Spleen (tissue), 11 donors: ENCODE measurements around the gene PRR3. TPM values are rescaled to one million over a fixed set of nuclear protein-coding genes. Genes with fewer than 3 reads are reported as not detected.

ENCODE experiments used
- DNase-seq: peaks from one replicate; pipeline ENCODE4 v3.0.0-alpha.2; 2020
- H3K27ac ChIP-seq, 8 donors: fragments of 200-600 bp; sonication (generic) in 7 of 8; 1 replicate in 4 of 8; 2 replicates in 4 of 8; pipeline versions ENCODE4 v1.5.0 to v1.8.0; 2016 to 2021; ENCODE audit warnings: inconsistent platforms in 4 of 8, mild to moderate bottlenecking in 4 of 8, moderate library complexity in 1 of 8
- H3K27me3 ChIP-seq, 7 donors: fragments of 200-600 bp; sonication (generic) in 6 of 7; replicated peaks in 1 of 7; 1 replicate in 4 of 7; 2 replicates in 3 of 7; pipeline versions ENCODE4 v1.5.0 to v1.8.0; 2016 to 2021; ENCODE audit warnings: inconsistent platforms in 3 of 7, mild to moderate bottlenecking in 1 of 7
- H3K36me3 ChIP-seq, 6 donors: fragments of 200-600 bp; sonication (generic) in 5 of 6; 1 replicate in 4 of 6; 2 replicates in 2 of 6; pipeline versions ENCODE4 v1.5.0 to v1.8.0; 2016 to 2021; ENCODE audit warnings: inconsistent platforms in 2 of 6
- H3K4me1 ChIP-seq, 6 donors: fragments of 200-600 bp; sonication (generic) in 5 of 6; 1 replicate in 3 of 6; 2 replicates in 3 of 6; pipeline versions ENCODE4 v1.5.0 to v1.8.0; 2016 to 2021; ENCODE audit warnings: inconsistent platforms in 3 of 6
- H3K4me3 ChIP-seq, 8 donors: fragments of 200-600 bp; sonication (generic) in 7 of 8; 1 replicate in 4 of 8; 2 replicates in 4 of 8; pipeline versions ENCODE4 v1.5.0 to v1.8.0; 2016 to 2021; ENCODE audit warnings: inconsistent platforms in 4 of 8, mild to moderate bottlenecking in 4 of 8, moderate library complexity in 2 of 8
- H3K9me3 ChIP-seq, 8 donors: fragments of 200-600 bp; sonication (generic) in 7 of 8; 1 replicate in 4 of 8; 2 replicates in 4 of 8; pipeline versions ENCODE4 v1.5.0 to v1.8.0; 2016 to 2021; ENCODE audit warnings: inconsistent platforms in 4 of 8
- CTCF ChIP-seq, 11 experiments: fragments of 200-600 bp in 7 of 11; fragments of 450-650 bp in 4 of 11; sonication (generic) in 4 of 11; IDR thresholded peaks in 8 of 11; conservative IDR thresholded peaks in 3 of 11; 1 replicate in 7 of 11; 2 replicates in 4 of 11; pipeline versions ENCODE4 v1.4.0 to v1.8.0; 2016 to 2021; ENCODE audit warnings: antibody characterized with exemption in 11 of 11, inconsistent platforms in 4 of 11, mild to moderate bottlenecking in 1 of 11
- POLR2A ChIP-seq, 3 donors: fragments of 450-650 bp; IDR thresholded peaks; one replicate each; pipeline ENCODE4 v1.5.1; 2017; ENCODE audit warnings: antibody characterized with exemption in 3 of 3, mild to moderate bottlenecking in 1 of 3
- POLR2AphosphoS5 ChIP-seq, 3 donors: sonication (generic); formaldehyde crosslinking; IDR thresholded peaks; one replicate each; pipeline ENCODE4 v1.5.1; 2017; ENCODE audit warnings: antibody characterized with exemption in 3 of 3
- WGBS, 5 donors: extraction: QIAGEN DNeasy Blood & Tissue Kit in 3 of 5; methylation state at CpG; one replicate each; pipeline versions ENCODE4 v1.1.5 to v1.1.7; 2013 to 2018; 5-methylcytosine and 5-hydroxymethylcytosine counted together
- intact Hi-C: fragments of 100-400 bp; cut with DNase I; formaldehyde crosslinking; loops from one replicate; pipeline ENCODE4 v1.15.0; 2023; ENCODE audit warnings: low total_unique reads
- polyA plus RNA-seq, 3 donors: library from polyadenylated mRNA; stranded (reverse); fragments of 200-250 nt; gene quantifications; one replicate each; pipeline ENCODE4 v1.2.1, GENCODE V29; 2013
- total RNA-seq, 7 donors: library from RNA; depleted of rRNA in 3 of 7; stranded (reverse); fragments of >200 nt in 3 of 7; fragmentation: NEBNext Ultra II Directional in 4 of 7; extraction: Animal tissue kit (Norgen Biotek cat#: 25700) in 4 of 7; gene quantifications; one replicate each; pipeline versions ENCODE4 v1.1.0 to v1.2.1, GENCODE V29; 2016 to 2021
- donor health status: healthy with polysubstance abuse.
- donor health status: DM: no; HTN: no; CAD: no; lungs with moderate emphysema.
- donor health status: DM: no; HTN: no; CAD: no.
- donor health status: Bipolar disorder and iron deficiency.
- donor health status: healthy.
- donor health status: DM: no; HTN: no; CAD: no.
- donor health status: DM: yes; HTN: yes; CAD: no.

PRR3 gene
- total and polyA plus RNA-seq, 10 donors, result 8.1 to 19.6 (median 12.9) TPM

- H3K27ac ChIP-seq, result no peak overlapping the region
- no peak for DNase-seq
- intact Hi-C loops, result no loop called here
- no peaks in the 10 kb centered on the region for H3K9me3 ChIP-seq
- peaks cover 12 to 36% (median 24%) of the 10 kb centered on the region in 6 donors for H3K4me1 ChIP-seq
- H3K27me3 ChIP-seq, result no peaks in the 10 kb centered on the region
- no peak overlapping the region for H3K4me3 ChIP-seq
- 94 to 99% (median 96%) methylated on average over 8 of the region's 8 CpGs for WGBS, 5 donors
- peaks cover 8 to 91% (median 65%) of the 10 kb centered on the region in 6 donors for H3K36me3 ChIP-seq
- TF ChIP-seq POLR2AphosphoS5 (IDR thresholded peaks at IDR 0.05) (no peak), CTCF (IDR thresholded peaks at IDR 0.05 in 8 of 11, conservative IDR thresholded peaks at IDR 0.05 in 3 of 11) (no peak), POLR2A (IDR thresholded peaks at IDR 0.05) (no peak)
Observed at GRCh38 chr6:30578051-30578450, 21.0 kb downstream of the PRR3 start.

- WGBS, 5 donors, result 90 to 97% (median 96%) methylated on average over 5 of the region's 5 CpGs
- no peak overlapping the region for H3K27ac ChIP-seq
- no peaks in the 10 kb centered on the region for H3K4me1 ChIP-seq
- H3K9me3 ChIP-seq, result no peaks in the 10 kb centered on the region
- H3K27me3 ChIP-seq, result no peaks in the 10 kb centered on the region
- intact Hi-C loops, result no loop called here
- TF ChIP-seq POLR2A (IDR thresholded peaks at IDR 0.05) (no peak), POLR2AphosphoS5 (IDR thresholded peaks at IDR 0.05) (no peak), CTCF (IDR thresholded peaks at IDR 0.05 in 8 of 11, conservative IDR thresholded peaks at IDR 0.05 in 3 of 11) (no peak)
- no peak overlapping the region for H3K4me3 ChIP-seq
- no peak for DNase-seq
- H3K36me3 ChIP-seq, result peaks cover 6 to 100% (median 98%) of the 10 kb centered on the region in 6 donors
Observed at GRCh38 chr6:30583921-30584320, 26.8 kb downstream of the PRR3 start.

GRCh38 chr6:30589754-30590358 lies 32.8 kb downstream of the PRR3 start:
- H3K4me3 ChIP-seq, result no peak overlapping the region
- peaks cover 0 to 100% (median 84%) of the 10 kb centered on the region in 6 donors for H3K36me3 ChIP-seq
- peak overlapping the region in 1 of 8 donors; percentile 29 for H3K27ac ChIP-seq
- intact Hi-C loops, result loop anchor here (5.0 kb wide), 1 partner anchor 43 kb away; no protein-coding TSS in a partner anchor
- WGBS, 5 donors, result 88 to 94% (median 93%) methylated on average over 14 to 15 of the region's 15 CpGs
- no peaks in the 10 kb centered on the region for H3K27me3 ChIP-seq
- no peaks in the 10 kb centered on the region for H3K9me3 ChIP-seq
- peaks cover 0 to 7% (median 0%) of the 10 kb centered on the region in 6 donors for H3K4me1 ChIP-seq
- TF ChIP-seq CTCF (IDR thresholded peaks at IDR 0.05 in 8 of 11, conservative IDR thresholded peaks at IDR 0.05 in 3 of 11), result no peak
- TF ChIP-seq POLR2AphosphoS5 (IDR thresholded peaks at IDR 0.05), result no peak
- TF ChIP-seq POLR2A (IDR thresholded peaks at IDR 0.05), result no peak
- DNase-seq, result no peak

DNA sequence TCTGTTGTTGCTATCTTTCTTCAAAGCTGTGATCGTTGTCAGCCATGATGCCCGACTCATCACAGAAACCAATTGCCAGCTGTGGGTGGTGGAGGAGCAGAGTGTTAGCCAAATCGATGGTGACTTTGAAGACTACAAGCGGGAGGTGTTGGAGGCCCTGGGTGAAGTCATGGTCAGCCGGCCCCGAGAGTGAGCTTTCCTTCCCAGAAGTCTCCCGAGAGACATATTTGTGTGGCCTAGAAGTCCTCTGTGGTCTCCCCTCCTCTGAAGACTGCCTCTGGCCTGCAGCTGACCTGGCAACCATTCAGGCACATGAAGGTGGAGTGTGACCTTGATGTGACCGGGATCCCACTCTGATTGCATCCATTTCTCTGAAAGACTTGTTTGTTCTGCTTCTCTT lies 33.4 kb downstream of the PRR3 start:
- Histone ChIP-seq H3K9me3 (no peaks in the 10 kb centered on the region), H3K27me3 (no peaks in the 10 kb centered on the region), H3K27ac (peak overlapping the region in 1 of 8 donors; percentile 29), H3K4me3 (no peak overlapping the region), H3K36me3 (peaks cover 0 to 100% (median 80%) of the 10 kb centered on the region in 6 donors), H3K4me1 (peaks cover 0 to 7% (median 0%) of the 10 kb centered on the region in 6 donors)
- intact Hi-C loops, result no loop called here
- TF ChIP-seq POLR2A (IDR thresholded peaks at IDR 0.05), result no peak
- no peak for TF ChIP-seq POLR2AphosphoS5 (IDR thresholded peaks at IDR 0.05)
- TF ChIP-seq CTCF (IDR thresholded peaks at IDR 0.05 in 8 of 11, conservative IDR thresholded peaks at IDR 0.05 in 3 of 11), result no peak
- WGBS, 5 donors, result 82 to 91% (median 87%) methylated on average over 8 of the region's 8 CpGs
- no peak for DNase-seq
